Loucy (cell line): ENCODE measurements around the gene EDRF1.

Source experiments
- H2AFZ ChIP-seq: fragments of 200-600 bp; sonication (generic); 2 replicates; pipeline ENCODE4 v1.6.0; 2016; ENCODE audit warnings: antibody characterized with exemption, mild to moderate bottlenecking, low read length, moderate library complexity
- H3F3A ChIP-seq: fragments of 200-600 bp; 2 replicates; pipeline ENCODE4 v1.6.0; 2016; ENCODE audit warnings: antibody characterized with exemption, low read depth, mild to moderate bottlenecking
- H3K27me3 ChIP-seq: fragments of 200-600 bp; sonication (generic); 2 replicates; pipeline ENCODE4 v1.6.1; 2014; ENCODE audit warnings: low read length, mild to moderate bottlenecking; ENCODE audit not compliant: insufficient read depth, poor library complexity, severe bottlenecking
- H3K36me3 ChIP-seq: fragments of 200-600 bp; sonication (generic); 2 replicates; pipeline ENCODE4 v1.6.1; 2016; ENCODE audit warnings: low read length; ENCODE audit not compliant: insufficient read depth
- H3K4me1 ChIP-seq: fragments of 200-600 bp; sonication (generic); 2 replicates; pipeline ENCODE4 v1.5.1; 2014; ENCODE audit warnings: low read length, mild to moderate bottlenecking; ENCODE audit not compliant: insufficient read depth, poor library complexity, severe bottlenecking
- H3K4me2 ChIP-seq: fragments of 200-600 bp; sonication (generic); 2 replicates; pipeline ENCODE4 v1.6.0; 2014; ENCODE audit warnings: antibody characterized with exemption, low read length, low read depth, mild to moderate bottlenecking; ENCODE audit not compliant: poor library complexity, severe bottlenecking
- H3K4me3 ChIP-seq: fragments of 200-600 bp; sonication (generic); 2 replicates; pipeline ENCODE4 v1.5.1; 2014; ENCODE audit warnings: low read length, mild to moderate bottlenecking, mixed read lengths; ENCODE audit not compliant: poor library complexity, severe bottlenecking
- H3K79me2 ChIP-seq: fragments of 200-600 bp; sonication (generic); 2 replicates; pipeline ENCODE4 v1.6.1; 2014; ENCODE audit warnings: low read length; ENCODE audit not compliant: insufficient read depth
- H3K9ac ChIP-seq: fragments of 200-600 bp; sonication (generic); 2 replicates; pipeline ENCODE4 v1.6.0; 2014; ENCODE audit warnings: mild to moderate bottlenecking, low read depth, low read length, moderate library complexity; ENCODE audit not compliant: poor library complexity, severe bottlenecking
- H3K9me2 ChIP-seq: fragments of 200-600 bp; sonication (generic); replicated peaks from 2 replicates; pipeline ENCODE4 v1.6.1; 2016; ENCODE audit warnings: low read depth, low read length, mixed read lengths
- H3K9me3 ChIP-seq: fragments of 200-600 bp; sonication (generic); 2 replicates; pipeline ENCODE4 v1.6.1; 2014; ENCODE audit warnings: mild to moderate bottlenecking, antibody characterized with exemption, low read length, low read depth; ENCODE audit not compliant: insufficient read depth
- H4K20me1 ChIP-seq: fragments of 200-600 bp; sonication (generic); 2 replicates; pipeline ENCODE4 v1.6.0; 2014; ENCODE audit warnings: antibody characterized with exemption, low read length, mild to moderate bottlenecking; ENCODE audit not compliant: insufficient read depth, poor library complexity, severe bottlenecking
- CTCF ChIP-seq: fragments of 200-600 bp; sonication (generic); conservative IDR thresholded peaks from 2 replicates; pipeline ENCODE4 v1.5.1; 2014; ENCODE audit warnings: mild to moderate bottlenecking, antibody characterized with exemption, low read length
- EZH2phosphoT487 ChIP-seq: fragments of 200-600 bp; IDR thresholded peaks from 2 replicates; pipeline ENCODE4 v1.6.1; 2018; ENCODE audit warnings: antibody characterized with exemption, mild to moderate bottlenecking, moderate library complexity, borderline replicate concordance

Gene EDRF1

GRCh38 chr10:125769175-125769574, 49.7 kb downstream of the EDRF1 start:
- H3K9ac ChIP-seq: no peak overlapping the region
- H3K9me3 ChIP-seq: no peaks in the 10 kb centered on the region
- H3K4me2 ChIP-seq: no peak overlapping the region
- H3K36me3 ChIP-seq: peaks cover 12% of the 10 kb centered on the region
- no peaks in the 10 kb centered on the region for H3F3A ChIP-seq
- no peaks in the 10 kb centered on the region for H3K4me1 ChIP-seq
- H3K9me2 ChIP-seq: no peaks in the 10 kb centered on the region
- H3K79me2 ChIP-seq: no peaks in the 10 kb centered on the region
- TF ChIP-seq CTCF (no peak), EZH2phosphoT487 (no peak)
- H2AFZ ChIP-seq: no peak overlapping the region
- no peaks in the 10 kb centered on the region for H3K27me3 ChIP-seq
- H4K20me1 ChIP-seq: no peaks in the 10 kb centered on the region
- H3K4me3 ChIP-seq: no peak overlapping the region

- Histone ChIP-seq H3K27me3 (no peaks in the 10 kb centered on the region), H4K20me1 (no peaks in the 10 kb centered on the region), H3K36me3 (no peaks in the 10 kb centered on the region; the same call in 1 of the 2 replicates), H3K4me3 (no peak overlapping the region), H3K4me2 (no peak overlapping the region), H3K79me2 (no peaks in the 10 kb centered on the region), H3K4me1 (no peaks in the 10 kb centered on the region), H3F3A (no peaks in the 10 kb centered on the region), H2AFZ (no peak overlapping the region), H3K9ac (no peak overlapping the region), H3K9me2 (no peaks in the 10 kb centered on the region), H3K9me3 (no peaks in the 10 kb centered on the region)
- TF ChIP-seq CTCF (no peak), EZH2phosphoT487 (no peak)
Measured at GRCh38 chr10:125770844-125771243, 51.3 kb downstream of the EDRF1 start.

- Histone ChIP-seq H3K4me1 (no peaks in the 10 kb centered on the region), H3K9ac (no peak overlapping the region), H3K4me2 (no peak overlapping the region), H3F3A (no peaks in the 10 kb centered on the region), H3K79me2 (no peaks in the 10 kb centered on the region), H3K9me3 (no peaks in the 10 kb centered on the region), H3K4me3 (no peak overlapping the region), H3K9me2 (no peaks in the 10 kb centered on the region), H2AFZ (no peak overlapping the region), H3K36me3 (no peaks in the 10 kb centered on the region), H3K27me3 (no peaks in the 10 kb centered on the region), H4K20me1 (no peaks in the 10 kb centered on the region)
- TF ChIP-seq EZH2phosphoT487: no peak
- no peak for TF ChIP-seq CTCF
Measured at GRCh38 chr10:125772112-125772863, 52.8 kb downstream of the EDRF1 start.
